Inflammatory macrophage treated with lipopolysaccharide for 1 hour (primary cell): ENCODE data around the gene SOX5.

Source experiments
- DNase-seq, 2 donors: peaks; one replicate each; pipeline ENCODE4 v3.0.0-alpha.2; 2020 to 2022

SOX5 gene

DNA sequence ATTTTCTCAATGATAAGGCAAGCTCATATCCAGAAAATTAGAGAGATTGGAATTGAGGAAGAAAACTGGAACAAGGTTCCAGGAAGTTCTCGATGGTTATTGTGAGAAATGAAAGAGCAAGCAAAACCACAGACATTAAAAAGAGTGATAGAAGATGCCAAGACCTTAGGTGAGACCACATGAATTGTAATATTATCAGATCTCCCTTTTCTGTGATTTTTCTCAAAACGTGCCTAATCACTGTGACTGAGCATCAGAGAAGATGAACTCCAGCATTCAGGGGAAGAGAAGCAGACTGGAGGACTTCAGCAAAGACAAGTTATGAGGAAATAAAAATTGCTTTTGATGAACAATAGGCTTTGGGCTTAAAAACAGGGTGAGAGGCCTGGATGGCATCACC is 278.8 kb downstream of the SOX5 start:
- no peak for DNase-seq

DNA sequence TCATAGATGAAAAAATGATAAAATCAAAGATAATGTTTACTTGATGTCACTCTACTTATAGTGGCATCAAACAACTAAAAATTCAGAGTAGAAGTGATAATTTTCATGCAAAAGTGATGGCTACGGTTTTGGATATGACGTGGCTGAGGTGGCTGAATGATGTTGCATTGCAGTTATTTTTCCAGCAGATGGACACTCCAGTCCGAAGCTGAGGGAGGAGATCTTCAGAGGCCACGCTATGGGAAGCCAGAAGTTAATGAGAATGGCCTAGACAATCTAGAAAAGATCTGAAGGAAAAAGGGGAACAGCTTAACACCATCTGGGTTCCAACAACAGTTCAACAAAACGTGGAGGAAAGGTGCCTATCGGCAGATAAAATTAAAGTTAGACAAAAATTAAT is 279.8 kb downstream of the SOX5 start:
- no peak for DNase-seq

- DNase-seq, result no peak
These were observed 282.6 kb downstream of the SOX5 start for GRCh38 chr12:23666866-23667265.

DNA sequence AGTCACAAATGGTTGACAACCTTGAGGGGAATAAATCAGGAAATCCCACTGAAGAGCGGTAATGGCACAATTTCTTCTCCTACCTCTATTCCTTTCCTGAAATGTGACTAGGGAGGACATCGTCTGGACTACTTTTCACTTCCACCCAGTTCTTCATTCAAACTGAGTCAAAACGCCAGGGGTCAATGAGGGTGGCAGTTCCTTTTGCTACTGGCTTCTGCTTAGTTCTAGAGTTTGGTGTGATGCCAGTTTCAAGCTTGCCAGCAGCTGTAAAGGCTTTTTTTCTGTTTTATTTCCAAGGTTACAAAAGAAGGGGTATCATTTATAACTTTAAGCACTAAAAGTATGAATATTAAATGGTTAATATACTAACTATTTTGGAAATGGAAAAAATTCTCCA is 286.5 kb downstream of the SOX5 start:
- no peak for DNase-seq

DNA sequence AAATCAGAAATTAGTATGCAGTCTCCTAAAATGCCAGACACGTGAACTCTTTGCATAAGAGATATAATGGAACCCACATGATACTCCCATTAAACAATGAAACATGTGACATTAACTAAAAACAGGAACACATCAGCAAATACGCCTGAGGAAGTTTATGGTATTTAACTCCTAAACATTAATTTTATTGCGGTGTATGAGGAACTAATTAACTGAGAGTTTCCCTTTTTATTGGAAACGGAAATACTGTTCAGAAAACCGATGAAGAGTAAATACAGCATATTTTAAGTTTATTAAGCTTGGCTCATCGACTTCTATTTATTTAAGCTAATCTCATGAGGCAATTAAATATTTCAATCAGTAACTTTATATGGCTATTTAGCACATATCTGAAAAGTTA is 290.3 kb downstream of the SOX5 start:
- no peak for DNase-seq

DNA sequence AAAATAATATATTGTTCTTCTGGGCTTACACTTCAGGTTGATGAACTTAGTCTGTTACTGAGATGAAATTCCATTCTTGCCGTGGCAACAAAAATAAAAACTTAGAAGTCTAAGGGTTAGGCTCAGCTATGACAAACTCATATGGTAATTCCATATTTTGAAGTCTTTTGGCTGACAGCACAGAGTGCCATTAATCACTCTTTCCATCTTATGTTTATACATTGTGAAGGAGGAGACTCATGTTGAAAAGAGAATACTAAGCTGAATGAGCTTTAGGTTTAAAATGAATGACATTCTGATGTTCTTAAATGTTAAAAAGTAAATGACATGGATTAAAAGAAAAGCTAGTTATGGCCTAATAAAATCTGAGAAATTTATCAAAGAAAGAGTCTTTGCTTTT is 291.9 kb downstream of the SOX5 start:
- no peak for DNase-seq

DNA sequence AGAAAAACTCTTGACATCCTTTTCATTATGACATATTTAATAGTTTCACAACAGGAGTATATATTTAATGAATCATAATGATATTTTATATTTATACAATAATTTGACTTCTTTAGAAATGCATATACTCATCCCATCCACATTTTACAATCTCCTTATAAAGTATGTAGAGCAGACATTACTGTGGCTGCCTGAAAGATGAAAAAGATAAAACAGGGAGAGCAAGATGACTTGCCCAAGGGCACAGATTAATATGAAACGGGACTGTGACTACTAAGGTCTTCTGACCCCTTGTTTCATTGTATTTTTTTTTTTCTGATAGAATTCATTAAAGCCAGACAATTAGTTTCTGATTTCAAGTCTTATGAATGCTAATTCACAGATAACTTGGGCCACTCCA is 293.6 kb downstream of the SOX5 start:
- DNase-seq, result no peak

DNA sequence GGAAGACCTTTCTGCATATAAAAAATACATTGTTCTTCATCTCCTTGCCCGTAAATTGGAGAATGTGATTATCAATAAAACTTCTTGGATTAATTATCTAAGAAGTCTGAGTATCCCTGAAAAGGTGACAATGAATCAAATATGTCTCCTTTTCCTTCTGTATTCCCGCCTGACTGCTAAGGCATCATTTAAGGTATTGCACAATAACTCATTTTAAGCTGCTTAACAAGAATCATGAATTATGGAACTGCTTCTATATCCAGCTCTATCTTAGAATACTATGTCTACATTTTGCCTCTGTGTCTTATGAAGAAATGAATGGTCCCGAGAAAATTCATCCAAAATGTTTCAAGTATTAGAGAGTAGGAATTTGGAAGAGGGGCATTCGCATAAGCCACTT is 294.4 kb downstream of the SOX5 start:
- no peak for DNase-seq

GRCh38 chr12:23648546-23648945 is 300.9 kb downstream of the SOX5 start:
- no peak for DNase-seq

DNA sequence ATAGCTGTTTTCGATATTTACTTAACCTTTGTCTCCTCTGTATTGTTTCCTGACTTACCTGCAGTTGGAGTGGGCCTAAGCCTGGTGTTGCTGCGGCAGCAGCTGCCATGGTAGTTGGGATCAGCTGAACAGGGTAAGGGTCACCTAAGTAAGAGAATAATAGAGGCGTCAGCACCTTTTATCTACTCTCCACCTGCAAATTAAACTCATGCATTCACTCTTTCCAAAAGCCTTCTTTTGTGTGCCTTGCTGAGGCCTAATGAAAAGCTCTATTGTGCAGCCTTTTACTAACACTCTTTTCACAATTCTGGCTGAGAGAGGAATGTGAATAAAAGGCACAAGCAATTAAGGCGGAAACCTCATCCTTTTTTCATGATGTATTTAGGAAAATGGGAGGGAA is 308.7 kb downstream of the SOX5 start:
- DNase-seq, result no peak

GRCh38 chr12:23634344-23634743 is 315.1 kb downstream of the SOX5 start:
- no peak for DNase-seq

GRCh38 chr12:23631786-23632377 is 317.6 kb downstream of the SOX5 start:
- DNase-seq, result no peak

- DNase-seq, result no peak
These were observed 318.9 kb downstream of the SOX5 start for GRCh38 chr12:23630524-23630923.

DNA sequence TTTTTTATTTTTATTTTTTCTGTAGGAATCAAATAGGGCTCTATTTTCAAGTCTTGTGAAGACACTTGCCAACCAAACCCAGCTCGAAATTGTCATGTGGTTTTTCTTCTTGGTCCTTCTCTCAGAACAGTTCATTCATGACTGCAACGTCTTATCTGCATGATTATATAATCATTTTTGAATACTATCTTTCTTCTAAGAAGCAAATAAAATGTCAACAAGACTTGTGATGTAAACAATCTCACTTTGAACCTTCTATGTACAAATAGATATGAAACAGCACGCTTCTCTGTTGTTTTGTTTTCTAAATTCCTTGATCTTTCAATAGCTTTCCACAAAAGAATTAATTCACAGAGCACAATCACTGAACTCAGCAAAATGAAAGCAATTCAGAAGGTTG is 320.7 kb downstream of the SOX5 start:
- no peak for DNase-seq

DNA sequence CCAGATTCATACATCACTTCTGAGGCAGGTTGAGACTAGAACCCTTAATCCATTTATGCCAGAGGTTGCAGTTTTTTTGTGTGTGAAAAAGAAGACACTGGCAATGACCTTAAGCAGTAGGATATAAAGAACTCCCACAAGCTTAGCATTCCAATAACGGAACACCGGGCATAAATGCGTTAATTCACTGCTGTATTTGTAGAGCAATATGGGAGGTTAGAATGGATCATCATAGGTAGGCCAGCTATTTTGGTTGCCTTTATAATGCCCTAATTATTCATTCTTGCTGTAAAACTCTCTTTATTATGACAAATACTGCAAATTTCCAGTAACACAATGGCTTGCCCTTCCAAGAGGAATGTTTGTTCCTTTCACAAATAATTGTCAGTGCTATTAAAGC is 322.7 kb downstream of the SOX5 start:
- DNase-seq, result no peak

GRCh38 chr12:23621900-23622299 is 327.6 kb downstream of the SOX5 start:
- DNase-seq, result no peak

DNA sequence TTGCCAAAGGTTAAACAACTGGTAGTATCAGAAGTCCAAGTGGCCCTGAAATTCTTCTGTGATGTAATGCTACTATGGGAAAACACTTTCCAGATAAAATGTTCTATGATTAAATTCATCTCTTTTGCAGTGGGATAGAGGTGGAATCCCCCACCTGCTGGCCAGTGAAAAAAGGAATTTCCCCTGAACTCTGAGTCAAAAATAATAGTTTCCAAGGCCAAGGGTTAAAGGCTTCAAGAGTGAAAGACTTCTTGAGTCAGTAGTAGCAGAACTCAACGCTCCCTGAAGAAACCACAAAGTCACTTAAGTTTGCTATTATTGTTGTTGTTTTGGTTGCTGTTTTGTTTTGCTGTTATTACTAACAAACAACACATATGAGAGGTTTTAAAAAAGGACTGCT is 330.8 kb downstream of the SOX5 start:
- DNase-seq, result no peak

- DNase-seq, result no peak
These were observed 331.7 kb downstream of the SOX5 start for GRCh38 chr12:23617749-23618148.

DNA sequence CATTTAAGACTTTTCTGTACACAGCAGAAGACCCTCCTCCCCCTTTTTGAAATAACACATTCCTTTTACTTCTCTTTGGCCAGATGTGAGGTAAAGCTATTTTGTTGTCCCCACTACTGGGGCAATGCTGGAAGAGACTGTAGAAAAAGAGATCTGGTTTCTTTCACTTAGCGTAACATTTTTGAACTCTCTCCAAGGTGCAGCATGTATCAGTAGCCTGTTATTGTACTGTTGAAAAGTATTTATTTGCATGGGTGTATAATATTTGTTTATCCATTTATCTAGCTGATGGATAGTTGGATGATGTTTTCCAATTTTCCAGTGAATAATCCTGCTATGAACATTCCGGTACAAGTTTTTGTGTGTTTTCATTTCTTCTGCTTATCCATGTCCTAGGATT is 335.2 kb downstream of the SOX5 start:
- DNase-seq, result no peak

DNA sequence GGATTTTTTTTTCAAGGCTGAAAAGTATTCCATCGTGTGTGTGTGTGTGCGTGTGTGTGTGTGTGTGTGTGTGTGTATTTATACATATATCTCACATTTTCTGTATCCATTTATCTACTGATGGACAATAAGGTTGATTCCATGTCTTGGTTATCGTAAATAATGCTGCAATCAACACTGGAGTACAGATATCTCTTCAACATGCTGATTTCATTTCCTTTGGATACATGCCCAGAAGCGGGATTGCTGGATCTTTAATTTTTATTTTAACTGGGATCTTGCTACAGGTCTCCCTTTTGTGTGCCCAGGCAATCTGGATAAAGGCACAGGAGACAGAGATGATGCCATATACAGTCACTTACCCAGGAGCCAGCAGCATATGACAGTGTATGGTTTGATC is 338.1 kb downstream of the SOX5 start:
- no peak for DNase-seq

DNA sequence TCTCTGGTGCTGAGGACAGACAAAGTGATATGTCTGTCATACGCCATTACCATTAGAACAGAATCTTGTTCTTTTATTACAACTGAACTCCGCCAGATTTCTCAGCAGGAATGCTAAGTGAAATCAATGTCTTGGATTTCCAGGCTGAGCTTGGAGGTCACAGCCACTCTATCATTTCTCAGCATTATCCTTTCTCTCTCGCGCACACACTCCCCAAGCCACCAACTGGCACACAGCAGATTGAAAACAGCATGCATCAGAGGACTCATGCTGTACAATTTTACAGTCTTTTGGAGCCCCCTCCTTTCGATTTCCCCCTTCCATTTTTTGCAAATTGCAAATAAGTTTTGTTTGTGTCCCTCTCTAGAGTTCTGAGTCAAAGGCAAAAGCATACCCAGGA is 348.6 kb downstream of the SOX5 start:
- no peak for DNase-seq

GRCh38 chr12:23596568-23596967 is 352.9 kb downstream of the SOX5 start:
- no peak for DNase-seq

DNA sequence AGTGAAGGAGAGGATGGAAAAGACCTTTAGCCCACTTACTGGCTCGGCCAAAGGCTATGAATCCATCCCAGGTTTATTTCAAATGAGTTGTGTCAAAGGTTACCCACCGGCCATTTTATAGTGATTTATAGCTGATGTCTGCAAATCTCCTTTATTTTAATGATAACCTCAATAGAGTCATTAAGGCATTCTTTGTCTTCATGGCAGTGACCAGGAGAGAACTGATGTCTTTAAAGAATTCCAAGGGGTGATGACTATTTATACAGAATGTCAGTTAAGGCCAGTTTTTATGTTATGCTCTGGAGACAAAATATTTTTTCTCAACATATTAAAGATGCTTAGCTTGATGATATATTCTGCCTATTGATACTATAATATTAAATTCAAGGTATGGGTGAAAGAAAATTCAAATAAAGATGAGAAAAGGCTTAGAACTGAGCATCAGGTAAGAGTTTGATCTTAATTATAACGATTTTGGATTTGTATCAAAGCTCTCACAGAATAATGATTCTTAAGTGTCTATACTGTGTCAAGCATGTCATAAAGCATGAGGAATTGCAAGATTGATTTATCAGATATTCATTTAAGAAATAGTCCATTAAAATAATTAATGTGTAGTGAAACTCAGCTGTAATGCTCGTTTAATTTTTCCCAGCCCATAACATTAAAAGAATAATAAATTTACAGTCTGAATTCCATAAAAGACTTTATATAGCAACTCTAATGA is 361.5 kb downstream of the SOX5 start:
- DNase-seq, result no peak

GRCh38 chr12:23585782-23586163 is 363.7 kb downstream of the SOX5 start:
- DNase-seq, result no peak

DNA sequence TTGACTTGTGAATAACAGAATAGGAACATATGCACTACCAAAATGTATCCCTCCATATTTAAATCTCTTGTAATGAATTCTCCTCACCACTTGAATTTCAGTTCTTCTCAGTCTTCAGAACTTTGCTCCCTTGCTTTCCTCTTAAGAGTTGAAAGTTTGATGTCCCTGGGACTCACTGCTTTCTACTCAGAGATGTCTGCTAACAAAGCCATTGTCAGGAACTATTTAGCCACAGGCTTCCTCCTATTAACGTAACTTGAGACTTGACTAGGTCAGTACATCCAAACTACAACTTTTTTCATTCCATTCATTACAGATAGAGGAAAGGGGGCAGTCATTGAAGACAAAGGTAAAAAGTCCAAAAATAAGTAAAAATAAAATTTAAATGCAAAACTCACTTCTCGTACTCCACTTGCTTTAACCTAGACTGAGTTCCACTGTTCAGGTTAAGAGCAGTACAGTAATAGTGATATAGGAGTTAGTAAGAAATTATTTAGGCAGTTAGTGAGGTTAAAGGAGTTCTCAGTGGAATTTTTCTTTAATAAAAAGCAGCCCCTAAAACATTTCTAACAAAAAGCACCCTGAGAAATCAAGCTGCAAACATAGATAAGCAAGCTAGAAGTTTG is 364.2 kb downstream of the SOX5 start:
- DNase-seq, result no peak
